NT2/D1 (cell line): ENCODE results near the gene AGBL1.

Source experiments
- SUZ12 ChIP-seq: IDR thresholded peaks from 2 replicates; pipeline ENCODE4 v1.6.1; 2011; ENCODE audit not compliant: insufficient read length, insufficient read depth; ENCODE audit errors: extremely low read depth
- ZNF274 ChIP-seq: IDR thresholded peaks from 2 replicates; pipeline ENCODE4 v1.6.1; 2011; ENCODE audit warnings: mild to moderate bottlenecking, low read depth, low read length

GRCh38 chr15:86935841-86936240, 856.2 kb downstream of the AGBL1 start:
- TF ChIP-seq SUZ12 (no peak), ZNF274 (no peak)
